Thyroid gland (tissue), 4 donors: Measurements from ENCODE around the gene PTPRE. TPM values are rescaled to one million over a fixed set of nuclear protein-coding genes. Genes with fewer than 3 reads are reported as not detected.

ENCODE experiments used
- DNase-seq, 2 donors: peaks; one replicate each; pipeline ENCODE4 v3.0.0-alpha.2; 2019
- H3K27ac ChIP-seq, 3 donors: fragments of 200-600 bp; sonication (generic); 1 replicate in 2 of 3; 2 replicates in 1 of 3; pipeline ENCODE4 v1.5.1; 2016 to 2019; ENCODE audit warnings: mild to moderate bottlenecking in 1 of 3, moderate library complexity in 1 of 3
- H3K27me3 ChIP-seq: fragments of 200-600 bp; sonication (generic); one replicate; pipeline ENCODE4 v1.5.1; 2019
- H3K36me3 ChIP-seq, 2 donors: fragments of 200-600 bp; sonication (generic); one replicate each; pipeline ENCODE4 v1.5.1; 2016 to 2019
- H3K4me1 ChIP-seq, 2 donors: fragments of 200-600 bp; sonication (generic); one replicate each; pipeline ENCODE4 v1.5.1; 2017 to 2019
- H3K4me3 ChIP-seq, 3 donors: fragments of 200-600 bp; sonication (generic); replicated peaks in 1 of 3; 1 replicate in 2 of 3; 2 replicates in 1 of 3; pipeline ENCODE4 v1.5.1; 2016; ENCODE audit warnings: mild to moderate bottlenecking in 1 of 3
- H3K9me3 ChIP-seq: fragments of 200-600 bp; sonication (generic); one replicate; pipeline ENCODE4 v1.5.1; 2017
- POLR2A ChIP-seq, 2 donors: fragments of 450-650 bp; IDR thresholded peaks; one replicate each; pipeline ENCODE4 v1.6.1; 2017; ENCODE audit warnings: antibody characterized with exemption in 2 of 2, mild to moderate bottlenecking in 2 of 2, moderate library complexity in 1 of 2
- WGBS, 2 donors: methylation state at CpG; one replicate each; pipeline ENCODE4 v1.1.5; 2017; 5-methylcytosine and 5-hydroxymethylcytosine counted together
- intact Hi-C: fragments of 100-400 bp; cut with DNase I; formaldehyde crosslinking; loops from one replicate; pipeline ENCODE4 v1.15.1; 2023
- total RNA-seq, 4 donors: library from RNA; depleted of rRNA; stranded (reverse); fragments of >200 nt; gene quantifications; one replicate each; pipeline ENCODE4 v1.2.3, GENCODE V29; 2016
- TF ChIP-seq, protein P1 (sequence below), 6 experiments: fragments of 200-600 bp in 3 of 6; fragments of 450-650 bp in 3 of 6; sonication (generic) in 3 of 6; IDR thresholded peaks; one replicate each; pipeline ENCODE4 v1.5.1; 2016 to 2019; ENCODE audit warnings: antibody characterized with exemption in 6 of 6, mild to moderate bottlenecking in 2 of 6, inconsistent platforms in 1 of 6, moderate library complexity in 1 of 6

Gene PTPRE
- total RNA-seq, 4 donors from 2014 or later: 16.8 to 25.0 (median 19.4) TPM

DNA sequence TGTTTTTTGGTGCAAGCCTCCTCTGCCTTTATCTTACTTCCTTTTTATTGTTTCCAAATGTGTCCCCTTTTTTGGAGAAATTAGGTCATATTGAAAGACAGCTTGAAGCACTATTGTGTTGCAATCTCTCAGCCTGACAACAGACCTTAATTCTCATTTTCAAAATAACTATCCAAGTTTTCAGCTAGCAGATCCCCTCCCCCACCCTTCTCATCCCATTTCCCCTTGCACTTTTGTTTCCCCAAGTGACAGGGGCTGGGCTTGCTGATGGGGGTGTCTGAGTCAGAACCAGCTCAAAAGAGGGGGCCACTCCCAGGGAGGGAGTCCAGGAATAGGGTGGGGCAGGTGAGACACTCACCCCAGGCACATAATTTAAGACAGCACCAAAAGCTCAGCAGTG, 144.0 kb downstream of the PTPRE start:
- peaks cover 10 to 23% of the 10 kb centered on the region in 2 donors for H3K4me1 ChIP-seq
- H3K9me3 ChIP-seq: no peaks in the 10 kb centered on the region
- H3K36me3 ChIP-seq: no peaks in the 10 kb centered on the region
- no peak overlapping the region for H3K4me3 ChIP-seq
- no peaks in the 10 kb centered on the region for H3K27me3 ChIP-seq
- H3K27ac ChIP-seq: no peak overlapping the region
- no peak for DNase-seq
- TF ChIP-seq POLR2A (IDR thresholded peaks at IDR 0.05): no peak
- TF ChIP-seq, protein P1, sequence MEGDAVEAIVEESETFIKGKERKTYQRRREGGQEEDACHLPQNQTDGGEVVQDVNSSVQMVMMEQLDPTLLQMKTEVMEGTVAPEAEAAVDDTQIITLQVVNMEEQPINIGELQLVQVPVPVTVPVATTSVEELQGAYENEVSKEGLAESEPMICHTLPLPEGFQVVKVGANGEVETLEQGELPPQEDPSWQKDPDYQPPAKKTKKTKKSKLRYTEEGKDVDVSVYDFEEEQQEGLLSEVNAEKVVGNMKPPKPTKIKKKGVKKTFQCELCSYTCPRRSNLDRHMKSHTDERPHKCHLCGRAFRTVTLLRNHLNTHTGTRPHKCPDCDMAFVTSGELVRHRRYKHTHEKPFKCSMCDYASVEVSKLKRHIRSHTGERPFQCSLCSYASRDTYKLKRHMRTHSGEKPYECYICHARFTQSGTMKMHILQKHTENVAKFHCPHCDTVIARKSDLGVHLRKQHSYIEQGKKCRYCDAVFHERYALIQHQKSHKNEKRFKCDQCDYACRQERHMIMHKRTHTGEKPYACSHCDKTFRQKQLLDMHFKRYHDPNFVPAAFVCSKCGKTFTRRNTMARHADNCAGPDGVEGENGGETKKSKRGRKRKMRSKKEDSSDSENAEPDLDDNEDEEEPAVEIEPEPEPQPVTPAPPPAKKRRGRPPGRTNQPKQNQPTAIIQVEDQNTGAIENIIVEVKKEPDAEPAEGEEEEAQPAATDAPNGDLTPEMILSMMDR (IDR thresholded peaks at IDR 0.05): no peak
- intact Hi-C loops: no loop called here

DNA sequence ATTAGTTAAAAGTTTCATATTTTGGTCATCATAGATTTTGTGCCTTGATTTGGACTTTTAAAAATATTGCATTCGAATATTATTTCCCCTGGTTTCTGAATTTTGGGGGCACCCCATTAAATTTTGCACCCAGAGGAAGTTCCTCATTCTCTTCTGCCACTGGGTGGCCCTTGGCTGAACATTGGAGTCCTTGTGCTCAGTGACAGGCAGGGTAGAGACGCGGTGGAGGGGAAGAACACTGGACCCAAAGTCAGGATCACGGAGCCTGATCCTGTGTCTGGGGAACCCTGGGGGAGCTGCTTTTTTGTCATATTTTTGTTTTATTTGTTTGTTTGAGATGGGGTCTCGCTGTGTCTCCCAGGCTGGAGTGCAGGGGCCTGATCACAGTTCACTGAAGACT, 144.6 kb downstream of the PTPRE start:
- no peak overlapping the region for H3K4me3 ChIP-seq
- no peaks in the 10 kb centered on the region for H3K9me3 ChIP-seq
- TF ChIP-seq, protein P1 (IDR thresholded peaks at IDR 0.05): no peak
- TF ChIP-seq POLR2A (IDR thresholded peaks at IDR 0.05): no peak
- H3K4me1 ChIP-seq: peaks cover 10 to 21% of the 10 kb centered on the region in 2 donors
- H3K36me3 ChIP-seq: no peaks in the 10 kb centered on the region
- no peak for DNase-seq
- 81 to 86% methylated on average over 5 of the region's 5 CpGs for WGBS, 2 donors
- intact Hi-C loops: no loop called here
- H3K27me3 ChIP-seq: no peaks in the 10 kb centered on the region
- H3K27ac ChIP-seq: no peak overlapping the region

DNA sequence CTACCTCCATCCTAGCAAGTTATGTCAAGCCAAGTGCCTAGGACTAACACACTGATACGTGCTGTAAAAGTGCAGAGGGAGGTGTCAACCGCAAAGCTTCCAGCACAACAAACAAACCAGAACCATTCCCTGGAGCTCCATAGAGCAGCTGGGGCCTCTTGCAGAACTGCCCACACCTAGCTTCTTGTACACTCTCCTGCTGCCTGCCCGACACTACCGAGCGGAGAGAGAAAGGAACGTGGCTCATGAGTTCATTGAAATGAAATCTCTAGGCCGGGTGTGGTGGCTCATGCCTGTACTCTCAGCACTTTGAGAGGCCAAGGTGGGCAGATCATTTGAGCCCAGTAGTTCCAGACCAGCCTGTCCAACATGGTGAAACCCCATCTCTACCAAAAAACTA, 145.8 kb downstream of the PTPRE start:
- no peak overlapping the region for H3K4me3 ChIP-seq
- DNase-seq: no peak
- no peaks in the 10 kb centered on the region for H3K36me3 ChIP-seq
- intact Hi-C loops: no loop called here
- H3K9me3 ChIP-seq: no peaks in the 10 kb centered on the region
- peaks cover 4 to 10% of the 10 kb centered on the region in 2 donors for H3K4me1 ChIP-seq
- WGBS, 2 donors: 93 to 95% methylated on average over 7 of the region's 7 CpGs
- no peak for TF ChIP-seq POLR2A (IDR thresholded peaks at IDR 0.05)
- TF ChIP-seq, protein P1 (IDR thresholded peaks at IDR 0.05): no peak
- no peak overlapping the region for H3K27ac ChIP-seq
- H3K27me3 ChIP-seq: no peaks in the 10 kb centered on the region

DNA sequence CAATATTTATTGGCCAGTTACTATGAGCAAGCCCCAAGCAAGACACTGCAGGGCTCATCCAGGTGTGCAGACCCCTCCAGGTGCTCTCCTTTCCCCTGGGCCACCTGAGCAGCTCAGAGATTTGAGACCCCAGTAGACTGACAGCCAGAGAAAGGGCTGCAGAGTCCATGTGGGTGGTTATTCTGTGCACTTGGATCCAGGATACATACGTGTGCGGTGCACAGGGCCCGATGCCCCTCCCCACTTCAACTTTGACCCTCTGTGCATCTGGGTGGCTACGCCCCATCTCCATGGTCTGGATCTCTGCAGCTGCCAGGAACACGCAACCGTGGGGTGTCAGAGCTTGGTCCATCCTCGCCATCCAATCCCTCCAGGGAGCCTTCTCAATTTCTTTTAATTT, 146.5 kb downstream of the PTPRE start:
- no peak overlapping the region for H3K27ac ChIP-seq

DNA sequence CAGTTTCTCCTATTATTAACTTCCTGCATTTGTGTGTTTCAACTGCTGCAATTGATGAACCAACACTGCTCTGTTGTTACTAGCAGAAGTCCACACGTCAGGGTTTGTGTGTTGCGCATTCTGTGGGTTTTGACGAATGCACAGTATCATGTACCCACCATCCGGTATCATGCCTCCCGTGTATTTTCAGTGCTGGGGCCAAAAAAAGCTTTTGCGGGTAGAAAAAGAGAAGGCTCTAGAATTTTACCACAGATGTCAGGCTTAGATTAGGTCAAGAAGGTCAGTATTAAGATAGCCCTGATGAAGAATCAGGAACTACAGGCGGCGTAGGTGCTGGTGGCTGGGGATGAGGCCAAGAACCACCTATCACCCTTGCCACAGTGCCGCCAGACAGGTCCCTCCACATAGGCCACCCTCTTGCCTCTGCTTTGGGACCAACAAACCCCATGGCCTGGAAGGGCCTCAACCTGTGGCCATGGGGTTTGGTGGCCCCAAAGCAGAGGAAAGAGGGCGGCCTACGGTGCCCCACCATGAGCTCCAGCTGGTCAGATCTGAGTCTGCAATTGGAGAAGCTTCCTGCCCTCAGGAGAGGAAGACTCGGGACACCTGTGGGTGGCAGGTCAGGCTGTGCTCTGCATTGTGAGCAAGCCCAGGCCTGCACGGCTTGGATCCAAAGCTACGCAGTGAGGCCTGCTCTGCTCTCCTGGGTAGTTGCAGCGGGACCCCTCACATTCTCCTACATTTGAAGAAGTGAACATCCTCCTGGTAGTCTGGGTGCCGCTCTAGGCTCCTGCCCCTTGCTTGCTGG, 147.5 kb downstream of the PTPRE start:
- DNase-seq: no peak
- no peaks in the 10 kb centered on the region for H3K9me3 ChIP-seq
- 88 to 95% methylated on average over 11 to 14 of the region's 16 CpGs for WGBS, 2 donors
- no peaks in the 10 kb centered on the region for H3K27me3 ChIP-seq
- no peak for TF ChIP-seq POLR2A (IDR thresholded peaks at IDR 0.05)
- TF ChIP-seq, protein P1 (IDR thresholded peaks at IDR 0.05): no peak
- H3K27ac ChIP-seq: no peak overlapping the region
- intact Hi-C loops: no loop called here
- H3K36me3 ChIP-seq: no peaks in the 10 kb centered on the region
- no peak overlapping the region for H3K4me3 ChIP-seq
- no peaks in the 10 kb centered on the region for H3K4me1 ChIP-seq

More for the DNA sequence above, 146.5 kb downstream of the PTPRE start:
- DNase-seq: no peak
- Histone ChIP-seq H3K36me3 (no peaks in the 10 kb centered on the region), H3K4me1 (peaks cover 0 to 3% of the 10 kb centered on the region in 2 donors), H3K9me3 (no peaks in the 10 kb centered on the region), H3K4me3 (no peak overlapping the region), H3K27me3 (no peaks in the 10 kb centered on the region)
- intact Hi-C loops: no loop called here
- TF ChIP-seq, protein P1 (IDR thresholded peaks at IDR 0.05): no peak
- TF ChIP-seq POLR2A (IDR thresholded peaks at IDR 0.05): no peak
- 96 to 98% methylated on average over 7 of the region's 7 CpGs for WGBS, 2 donors
